ENCODE results near the gene TSBP1. TPM values are rescaled to one million over a fixed set of nuclear protein-coding genes. Genes with fewer than 3 reads are reported as not detected.

Gene TSBP1
- not detected in 2 replicates for total RNA-seq

GRCh38 chr6:32371803-32372202 is at the start of gene TSBP1:
TSBP1 (minus strand) TSS chr6:32371903; CDS start chr6:32371706, 197 bp downstream.

GRCh38 chr6:32406857-32407256 is 35.2 kb upstream of the TSBP1 start, which contains the start of gene BTNL2:
BTNL2 (minus strand) TSS chr6:32407181; CDS start chr6:32407123, 58 bp downstream.

Other genes starting within 250 kb of the TSBP1 start
- 20.9 and 43.1 TPM in 2 replicates for gene ATF6B, start 243.7 kb downstream of the TSBP1 start, total RNA-seq
- gene FKBPL, start 241.6 kb downstream of the TSBP1 start, total RNA-seq, result 2.6 and 5.7 TPM in 2 replicates
- gene PRRT1, start 220.0 kb downstream of the TSBP1 start, total RNA-seq, result 0.78 and 6.7 TPM in 2 replicates
- 19.8 and 26.9 TPM in 2 replicates for gene PPT2, start 217.8 kb downstream of the TSBP1 start, total RNA-seq
- gene EGFL8, start 207.3 kb downstream of the TSBP1 start, total RNA-seq, result 1.0 and 9.7 TPM in 2 replicates
- gene AGPAT1, start 195.8 kb downstream of the TSBP1 start, total RNA-seq, result 78.7 and 117 TPM in 2 replicates
- gene RNF5, start 193.5 kb downstream of the TSBP1 start, total RNA-seq, result 55.0 and 69.3 TPM in 2 replicates
- 0.65 and 7.7 TPM in 2 replicates for gene AGER, start 187.7 kb downstream of the TSBP1 start, total RNA-seq
- gene PBX2, start 181.7 kb downstream of the TSBP1 start, total RNA-seq, result 40.1 and 40.2 TPM in 2 replicates
- gene GPSM3, start 179.3 kb downstream of the TSBP1 start, total RNA-seq, result 9.7 and 17.7 TPM in 2 replicates
- 3.2 and 4.0 TPM in 2 replicates for gene NOTCH4, start 147.8 kb downstream of the TSBP1 start, total RNA-seq
- gene BTNL2, start 35.3 kb upstream of the TSBP1 start, total RNA-seq, result not detected in 2 replicates
- not detected in 2 replicates for gene HLA-DRA, start 68.0 kb upstream of the TSBP1 start, total RNA-seq
- gene HLA-DRB5, start 158.4 kb upstream of the TSBP1 start, total RNA-seq, result not detected in 2 replicates
- gene HLA-DRB1, start 217.9 kb upstream of the TSBP1 start, total RNA-seq, result not detected in 2 replicates

Measured in epithelial cell of alveolus of lung (primary cell).